ENCODE data around the gene SLC16A5. TPM values are rescaled to one million over a fixed set of nuclear protein-coding genes. Genes with fewer than 3 reads are reported as not detected.
"Not testable (repeated sequence)": the region's sequence is repeated elsewhere in the genome, so short reads cannot be mapped to it uniquely, and the experiment has no call there.

The SLC16A5 gene
- total RNA-seq, 1 experiment from 2014 or later = 28.2 TPM

DNA sequence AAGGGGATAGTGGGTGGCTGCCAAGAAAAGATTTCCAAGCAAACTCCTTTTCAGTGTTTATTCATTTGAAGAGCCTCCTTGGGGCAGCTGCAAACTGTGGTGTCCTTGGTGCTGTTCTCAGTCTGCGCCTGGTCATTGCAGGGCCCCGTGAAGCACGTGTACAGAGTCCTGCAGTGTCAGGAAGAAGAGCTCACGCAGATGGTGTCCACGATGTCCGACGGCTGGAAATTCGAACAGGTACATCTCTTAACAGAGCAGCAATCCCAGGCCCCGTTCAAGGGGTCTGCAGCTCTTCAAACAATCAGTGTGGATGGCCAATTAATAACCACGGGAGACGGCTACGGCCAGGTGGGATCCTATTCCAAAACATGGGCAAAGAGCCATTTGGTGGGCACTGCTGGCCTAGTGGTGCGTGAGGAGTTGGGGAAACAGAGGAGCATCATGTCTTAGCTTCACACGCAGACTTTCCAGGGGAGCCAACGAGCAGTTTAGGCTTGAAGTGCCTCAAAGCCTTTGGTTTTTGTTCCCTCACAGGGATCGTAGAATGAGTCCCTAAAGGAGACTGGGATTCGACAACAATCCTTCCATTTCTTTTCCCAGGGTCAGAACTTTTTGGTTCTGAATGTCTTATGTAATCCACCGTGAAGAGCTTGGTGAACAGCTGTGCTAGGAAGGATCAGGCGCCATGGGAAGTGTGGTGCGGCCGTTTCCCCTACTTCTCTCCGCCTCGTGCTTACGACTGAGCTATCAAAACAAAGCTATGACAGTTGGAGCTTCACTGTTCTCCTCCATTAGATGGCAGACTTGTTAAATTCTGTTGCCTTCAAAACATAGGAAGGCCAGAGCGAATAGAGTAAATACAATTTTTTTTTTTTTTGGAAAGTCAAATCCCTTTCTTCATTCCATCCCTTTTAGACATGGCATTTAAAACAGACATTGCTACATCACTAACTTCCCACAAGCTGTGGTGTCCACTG lies 28.1 kb upstream of the SLC16A5 start:
- DNase-seq = peak; percentile 61
- H3K27me3 ChIP-seq (ENCODE audit: control insufficient read depth, insufficient read depth, low read length) = no peaks in the 10 kb centered on the region
- H3K4me3 ChIP-seq (ENCODE audit: insufficient read depth, low read depth, low read length) = no peak overlapping the region
- peaks cover 34% of the 10 kb centered on the region for H3K36me3 ChIP-seq (replicated peaks; ENCODE audit: control insufficient read depth, insufficient read depth, low read length)

DNA sequence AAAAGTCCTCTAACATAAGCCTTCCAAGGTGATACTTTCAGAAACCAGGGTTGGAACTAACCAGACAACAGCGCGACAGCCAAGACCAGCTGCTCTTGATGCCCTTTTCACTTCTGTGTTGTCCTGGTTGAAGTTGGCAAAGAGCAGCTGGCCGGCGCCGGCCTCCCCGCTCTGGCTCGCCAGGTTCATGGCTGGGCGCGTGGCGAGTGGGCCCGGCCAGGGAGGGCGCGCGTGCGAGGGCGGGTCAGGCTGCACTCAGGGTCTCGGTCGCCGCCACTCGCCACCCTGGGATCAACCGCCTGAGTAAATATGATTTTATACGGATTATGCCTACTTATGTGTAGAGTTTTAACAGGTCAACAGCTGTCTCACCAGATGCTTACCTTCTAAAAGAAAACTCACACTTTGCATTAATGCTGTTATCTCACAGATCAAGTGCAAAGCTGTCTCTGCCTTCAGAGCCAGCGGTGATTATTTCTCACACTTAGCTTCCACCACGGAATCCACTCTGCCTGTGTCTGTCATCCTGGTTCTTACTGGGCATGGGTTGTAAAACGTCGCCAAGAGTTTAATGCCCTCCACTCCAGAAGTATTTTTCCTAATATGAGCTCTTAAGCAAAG lies 27.2 kb upstream of the SLC16A5 start:
- DNase-seq = peak; percentile 25
- no peaks in the 10 kb centered on the region for H3K27me3 ChIP-seq (ENCODE audit: control insufficient read depth, insufficient read depth, low read length)
- H3K36me3 ChIP-seq (replicated peaks; ENCODE audit: control insufficient read depth, insufficient read depth, low read length) = peaks cover 34% of the 10 kb centered on the region
- no peak overlapping the region for H3K4me3 ChIP-seq (ENCODE audit: insufficient read depth, low read depth, low read length)

DNA sequence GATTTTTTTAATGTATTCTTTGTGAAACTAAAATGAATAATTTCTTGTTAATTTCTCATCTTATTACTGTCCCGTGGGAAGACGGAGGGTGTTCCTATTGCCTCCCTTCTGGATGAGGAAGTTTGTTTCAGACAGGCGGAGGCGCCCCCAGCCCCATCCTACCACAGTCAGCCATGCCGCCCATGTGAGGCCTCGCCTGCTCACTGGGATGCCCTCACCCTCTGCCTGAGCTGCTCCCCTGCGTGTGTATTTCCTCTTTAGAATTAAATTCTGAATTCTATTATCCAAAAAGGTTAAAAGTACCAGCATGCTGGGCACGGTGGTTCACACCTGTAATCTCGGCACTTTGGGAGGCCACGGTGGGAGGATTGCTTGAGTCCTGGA lies 26.7 kb upstream of the SLC16A5 start:
- Histone ChIP-seq H3K27me3 (ENCODE audit: control insufficient read depth, insufficient read depth, low read length) (no peaks in the 10 kb centered on the region), H3K4me3 (ENCODE audit: insufficient read depth, low read depth, low read length) (no peak overlapping the region), H3K36me3 (replicated peaks; ENCODE audit: control insufficient read depth, insufficient read depth, low read length) (peaks cover 34% of the 10 kb centered on the region)
- peak; percentile 30 for DNase-seq

DNA sequence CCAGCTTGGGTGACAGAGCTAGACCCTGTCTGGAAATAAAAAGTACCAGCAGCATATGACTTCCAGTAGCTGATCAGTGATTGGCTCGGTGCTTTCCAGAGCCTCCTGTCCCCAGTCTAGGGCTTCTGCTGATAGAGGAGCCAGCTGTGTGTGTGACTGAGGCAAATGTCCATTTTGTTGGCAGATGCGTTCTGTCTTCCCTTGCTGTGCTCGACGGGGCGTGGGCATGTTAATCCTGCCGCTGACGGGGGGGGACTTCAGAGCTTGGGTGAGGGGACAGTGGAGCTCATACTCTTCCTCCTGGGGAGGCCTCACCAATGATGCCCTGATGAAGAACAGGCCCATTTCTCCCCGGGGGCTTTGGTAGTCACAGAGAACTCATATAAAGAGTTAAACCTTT lies 26.1 kb upstream of the SLC16A5 start:
- Histone ChIP-seq H3K36me3 (replicated peaks; ENCODE audit: control insufficient read depth, insufficient read depth, low read length) (peaks cover 34% of the 10 kb centered on the region), H3K27me3 (ENCODE audit: control insufficient read depth, insufficient read depth, low read length) (no peaks in the 10 kb centered on the region), H3K4me3 (ENCODE audit: insufficient read depth, low read depth, low read length) (no peak overlapping the region)
- DNase-seq = no peak

DNA sequence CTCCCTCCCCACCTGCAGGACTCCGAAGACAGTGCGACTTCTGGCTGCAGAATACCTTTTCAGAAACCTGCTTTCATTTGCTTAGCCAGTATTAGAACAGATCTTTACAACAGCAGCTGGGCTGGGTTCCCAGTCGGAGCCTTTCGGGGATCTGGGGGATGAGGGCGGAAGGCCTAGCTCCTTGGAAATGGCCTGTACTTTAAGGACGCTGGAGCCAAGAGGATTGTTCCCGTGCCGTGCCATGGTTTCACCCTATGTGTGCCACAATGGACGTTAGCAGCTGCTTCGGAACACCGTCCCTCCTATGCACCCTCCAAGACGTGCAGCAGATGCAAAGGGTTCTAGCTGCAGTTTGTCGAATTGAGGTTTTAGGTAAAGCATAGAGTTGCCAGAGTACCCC lies 24.6 kb upstream of the SLC16A5 start:
- Histone ChIP-seq H3K27me3 (ENCODE audit: control insufficient read depth, insufficient read depth, low read length) (no peaks in the 10 kb centered on the region), H3K4me3 (ENCODE audit: insufficient read depth, low read depth, low read length) (no peak overlapping the region), H3K36me3 (replicated peaks; ENCODE audit: control insufficient read depth, insufficient read depth, low read length) (peaks cover 34% of the 10 kb centered on the region)
- peak; percentile 30 for DNase-seq

DNA sequence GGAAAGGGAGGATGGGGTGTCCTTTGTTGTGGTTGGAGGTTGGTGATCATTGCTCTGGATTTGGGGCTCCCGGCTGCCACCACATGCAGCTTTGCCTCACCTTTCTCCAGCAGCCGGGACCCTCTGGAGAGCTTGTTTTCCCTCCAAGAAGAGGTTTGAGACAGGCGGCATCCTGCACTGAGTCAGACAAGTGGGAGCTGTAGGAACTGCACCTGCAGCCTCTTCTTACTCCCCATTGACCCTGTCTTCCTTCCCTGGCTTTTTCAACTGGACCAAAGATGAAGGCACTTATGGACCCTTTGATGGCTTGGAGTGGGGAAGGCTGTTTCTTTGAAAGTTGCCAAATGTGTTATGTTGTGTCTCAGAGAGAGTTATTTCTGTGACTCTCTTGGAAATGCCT lies 24.1 kb upstream of the SLC16A5 start:
- Histone ChIP-seq H3K4me3 (ENCODE audit: insufficient read depth, low read depth, low read length) (no peak overlapping the region), H3K36me3 (replicated peaks; ENCODE audit: control insufficient read depth, insufficient read depth, low read length) (peaks cover 34% of the 10 kb centered on the region), H3K27me3 (ENCODE audit: control insufficient read depth, insufficient read depth, low read length) (no peaks in the 10 kb centered on the region)
- DNase-seq = peak; percentile 28

DNA sequence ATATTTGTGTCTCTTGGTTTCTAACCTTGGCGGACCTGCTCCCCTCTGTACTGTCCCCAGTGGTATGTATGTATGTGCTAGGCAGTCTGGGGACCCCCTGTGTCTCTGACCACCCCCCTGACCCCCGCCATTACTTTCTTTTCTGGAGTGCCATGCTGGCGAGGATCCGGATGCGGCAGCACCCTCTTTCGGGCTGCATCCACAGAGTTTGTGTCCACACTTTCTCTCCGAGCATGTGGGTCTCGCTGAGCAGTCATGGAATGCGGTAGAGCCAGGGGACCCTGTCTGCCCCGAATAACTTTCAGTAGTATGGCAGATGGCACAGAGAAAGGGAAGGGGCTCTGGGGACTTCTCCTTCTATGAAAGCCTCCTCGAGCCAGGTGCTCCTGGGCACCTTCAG lies 23.7 kb upstream of the SLC16A5 start:
- Histone ChIP-seq H3K36me3 (replicated peaks; ENCODE audit: control insufficient read depth, insufficient read depth, low read length) (peaks cover 34% of the 10 kb centered on the region), H3K27me3 (ENCODE audit: control insufficient read depth, insufficient read depth, low read length) (no peaks in the 10 kb centered on the region), H3K4me3 (ENCODE audit: insufficient read depth, low read depth, low read length) (no peak overlapping the region)
- peak; percentile 19 for DNase-seq

DNA sequence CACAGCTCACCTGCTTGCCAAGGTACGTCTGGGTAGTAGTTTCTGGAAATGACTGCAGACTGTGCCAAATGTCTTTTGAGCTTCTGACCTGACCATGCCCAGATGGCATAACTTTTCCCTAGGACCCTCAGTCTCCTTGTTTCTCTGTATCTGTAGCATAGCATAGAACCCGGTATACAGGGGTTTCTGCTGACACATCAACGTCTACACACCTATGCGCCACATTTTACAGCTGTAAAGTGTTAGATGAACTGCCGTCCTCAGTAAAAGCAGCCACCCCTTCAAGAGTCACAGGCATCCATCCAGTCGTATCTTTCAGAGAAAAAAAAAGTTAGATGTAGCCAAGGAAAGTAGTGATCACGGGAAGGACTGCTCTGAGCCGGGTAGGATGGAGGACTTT lies 23.3 kb upstream of the SLC16A5 start:
- H3K4me3 ChIP-seq (ENCODE audit: insufficient read depth, low read depth, low read length) = no peak overlapping the region
- H3K36me3 ChIP-seq (replicated peaks; ENCODE audit: control insufficient read depth, insufficient read depth, low read length) = peaks cover 32% of the 10 kb centered on the region
- H3K27me3 ChIP-seq (ENCODE audit: control insufficient read depth, insufficient read depth, low read length) = no peaks in the 10 kb centered on the region
- DNase-seq = no peak

DNA sequence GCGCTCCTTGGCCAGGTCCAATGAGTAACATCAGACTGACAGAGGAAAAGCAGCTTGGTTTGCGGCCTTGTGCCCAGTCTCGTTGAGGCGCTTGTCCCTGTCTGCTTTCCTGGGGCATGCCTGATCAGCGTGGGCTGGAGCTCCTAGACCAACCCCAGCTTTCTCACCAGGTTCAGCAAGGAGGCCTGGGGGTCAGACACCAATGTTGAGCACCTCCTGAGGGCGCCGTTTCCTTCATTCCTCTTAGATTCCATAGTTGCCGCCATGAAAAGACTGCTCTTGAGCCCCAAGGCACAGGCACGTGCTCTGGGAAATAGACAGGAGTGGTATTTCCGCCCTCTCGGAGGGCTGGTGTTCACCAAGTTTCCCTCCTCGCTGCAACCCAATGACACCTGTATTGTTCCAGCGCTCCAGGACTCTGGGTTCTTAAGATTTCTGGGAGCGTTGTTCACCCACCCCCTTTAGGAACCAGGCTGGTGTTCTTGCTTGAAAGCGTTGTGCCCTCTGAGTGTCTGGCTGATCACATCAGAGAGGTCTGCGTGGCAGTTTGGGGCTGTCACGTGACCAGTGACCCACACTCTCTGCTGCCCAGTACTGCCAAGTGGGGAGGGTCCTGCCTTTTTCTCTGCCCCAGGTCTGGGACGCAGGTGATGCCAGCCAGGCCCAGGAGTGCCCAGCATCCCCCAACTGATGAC lies 22.7 kb upstream of the SLC16A5 start:
- Histone ChIP-seq H3K36me3 (replicated peaks; ENCODE audit: control insufficient read depth, insufficient read depth, low read length) (peaks cover 28% of the 10 kb centered on the region), H3K27me3 (ENCODE audit: control insufficient read depth, insufficient read depth, low read length) (no peaks in the 10 kb centered on the region), H3K4me3 (ENCODE audit: insufficient read depth, low read depth, low read length) (no peak overlapping the region)
- peak; percentile 71 for DNase-seq

DNA sequence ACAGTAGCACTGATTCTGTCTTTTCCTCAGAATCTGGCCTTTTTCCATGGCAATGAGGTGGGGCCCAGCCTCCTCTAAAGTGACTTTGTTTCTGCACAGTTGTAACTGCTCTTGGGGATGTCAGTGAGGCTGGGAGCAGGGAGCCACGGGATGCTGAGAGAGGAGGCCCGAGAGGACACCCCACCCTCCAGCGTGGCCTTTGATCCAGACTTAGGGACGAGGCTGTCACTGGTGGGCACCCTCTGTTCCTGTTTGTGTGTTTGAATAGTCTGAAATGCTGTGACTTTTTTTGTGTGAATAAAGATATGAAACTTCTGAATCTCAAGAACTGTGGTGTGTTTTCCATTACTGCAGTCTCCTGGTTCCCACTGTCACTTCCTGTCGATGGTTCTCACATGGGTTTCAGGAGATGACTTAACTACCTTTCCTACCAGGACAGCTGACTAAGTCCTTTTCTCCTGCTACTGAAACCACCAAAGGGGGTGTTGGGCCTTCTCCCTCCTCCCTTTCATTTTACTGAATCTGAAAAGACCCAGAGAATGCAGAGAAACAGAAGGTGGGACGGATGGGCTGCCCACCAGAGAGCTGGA lies 22.1 kb upstream of the SLC16A5 start:
- H3K4me3 ChIP-seq (ENCODE audit: insufficient read depth, low read depth, low read length) = no peak overlapping the region
- H3K27me3 ChIP-seq (ENCODE audit: control insufficient read depth, insufficient read depth, low read length) = no peaks in the 10 kb centered on the region
- peak; percentile 29 for DNase-seq
- H3K36me3 ChIP-seq (replicated peaks; ENCODE audit: control insufficient read depth, insufficient read depth, low read length) = peaks cover 27% of the 10 kb centered on the region

DNA sequence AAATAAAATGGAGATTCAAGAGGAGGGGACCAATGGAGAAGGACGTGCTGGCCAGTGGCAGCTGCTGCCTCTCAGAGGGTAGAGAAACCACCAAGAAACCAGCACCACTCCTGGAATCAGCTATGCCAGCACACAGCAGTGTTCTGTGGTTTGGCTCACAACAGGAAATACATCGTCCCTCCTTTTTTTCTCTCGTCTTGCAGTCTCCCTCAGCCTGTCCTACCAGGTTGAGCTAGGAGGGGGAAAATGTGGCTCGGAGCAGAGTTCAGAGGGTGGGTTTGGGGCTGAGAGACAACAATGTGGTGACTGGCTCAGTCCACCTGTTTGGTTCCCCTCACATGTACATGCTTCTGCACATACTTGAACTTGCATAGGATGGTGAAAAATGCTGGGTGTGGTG lies 19.9 kb upstream of the SLC16A5 start:
- Histone ChIP-seq H3K4me3 (ENCODE audit: insufficient read depth, low read depth, low read length) (no peak overlapping the region), H3K36me3 (replicated peaks; ENCODE audit: control insufficient read depth, insufficient read depth, low read length) (peaks cover 13% of the 10 kb centered on the region), H3K27me3 (ENCODE audit: control insufficient read depth, insufficient read depth, low read length) (no peaks in the 10 kb centered on the region)
- DNase-seq = peak; percentile 28

DNA sequence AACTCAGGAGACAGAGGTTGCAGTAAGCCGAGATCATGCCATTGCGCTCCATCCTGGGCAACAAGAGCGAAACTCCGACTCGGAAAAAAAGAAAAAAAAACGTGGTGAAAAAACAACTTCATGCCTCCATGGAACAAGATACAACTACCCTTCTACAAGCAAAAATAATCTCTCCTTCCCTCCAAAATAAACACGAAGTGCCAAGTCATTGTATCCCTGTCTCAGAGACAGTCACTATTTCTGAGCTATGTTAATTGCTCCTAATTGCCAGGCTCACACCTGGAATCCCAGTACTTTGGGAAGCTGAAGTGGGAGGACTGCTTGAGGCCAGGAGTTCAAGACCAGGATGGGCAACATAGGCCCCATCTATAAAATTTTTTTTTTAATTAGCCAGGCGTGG lies 19.0 kb upstream of the SLC16A5 start:
- no peak overlapping the region for H3K4me3 ChIP-seq (ENCODE audit: insufficient read depth, low read depth, low read length)
- no peaks in the 10 kb centered on the region for H3K27me3 ChIP-seq (ENCODE audit: control insufficient read depth, insufficient read depth, low read length)
- peaks cover 5% of the 10 kb centered on the region for H3K36me3 ChIP-seq (replicated peaks; ENCODE audit: control insufficient read depth, insufficient read depth, low read length)
- DNase-seq = peak; percentile 6

DNA sequence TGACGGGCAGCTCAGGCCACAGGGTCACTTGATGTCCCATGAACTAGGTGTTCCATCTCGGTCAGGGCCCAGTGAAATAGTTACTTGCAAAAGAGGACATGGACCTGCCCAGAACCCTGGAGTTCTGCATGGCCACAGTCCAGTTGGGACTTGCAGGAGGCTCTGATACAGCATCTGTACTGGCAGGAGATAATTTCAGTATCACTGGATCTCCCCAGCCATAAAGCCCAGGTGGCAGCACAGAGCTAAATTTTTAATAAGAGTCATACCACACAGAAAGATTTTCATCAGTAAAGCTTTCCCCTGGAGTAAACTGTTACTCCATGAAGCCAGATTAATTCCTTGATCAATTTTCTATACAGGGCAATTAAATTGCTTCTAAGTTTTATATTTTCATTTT lies 18.0 kb upstream of the SLC16A5 start:
- peak; percentile 43 for DNase-seq
- Histone ChIP-seq H3K27me3 (ENCODE audit: control insufficient read depth, insufficient read depth, low read length) (no peaks in the 10 kb centered on the region), H3K36me3 (replicated peaks; ENCODE audit: control insufficient read depth, insufficient read depth, low read length) (no peaks in the 10 kb centered on the region), H3K4me3 (ENCODE audit: insufficient read depth, low read depth, low read length) (no peak overlapping the region)

DNA sequence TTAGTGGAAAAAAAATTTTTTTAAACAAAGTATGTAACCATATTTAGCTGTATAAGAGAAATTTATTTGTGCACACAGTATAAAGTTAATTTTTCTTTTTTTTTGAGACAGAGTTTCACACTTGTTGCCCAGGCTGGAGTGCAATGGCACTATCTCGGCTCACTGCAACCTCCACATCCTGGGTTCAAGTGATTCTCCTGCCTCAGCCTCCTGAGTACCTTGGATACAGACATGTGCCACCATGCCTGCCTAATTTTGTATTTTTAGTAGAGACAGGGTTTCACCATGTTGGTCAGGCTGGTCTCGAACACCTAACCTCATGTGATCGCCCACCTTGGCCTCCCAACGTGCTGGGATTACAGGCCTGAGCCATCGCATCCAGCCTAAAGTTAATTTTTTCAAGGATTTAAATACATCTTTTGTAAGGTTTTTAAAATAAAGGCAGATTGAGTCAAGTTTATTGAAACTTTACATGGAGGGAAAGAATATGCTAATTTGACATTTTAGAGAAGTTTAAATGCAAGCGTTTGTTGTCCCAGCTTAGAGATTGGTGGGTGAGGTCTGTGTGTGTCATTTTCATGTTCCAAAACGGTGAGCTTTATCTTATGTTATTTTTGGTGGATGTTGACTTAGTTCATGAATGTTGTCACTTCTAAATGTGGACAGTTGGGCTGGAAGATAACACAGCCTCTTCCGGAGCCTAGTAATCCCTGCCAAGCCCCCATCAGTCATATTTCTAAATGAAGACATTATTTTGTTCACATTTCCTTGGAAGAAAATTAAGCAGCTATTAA lies 16.1 kb upstream of the SLC16A5 start:
- not testable (repeated sequence) for H3K36me3 ChIP-seq (replicated peaks; ENCODE audit: control insufficient read depth, insufficient read depth, low read length); DNase-seq; H3K4me3 ChIP-seq (ENCODE audit: insufficient read depth, low read depth, low read length); H3K27me3 ChIP-seq (ENCODE audit: control insufficient read depth, insufficient read depth, low read length)

Data from H7 (cell line).